ENCODE data around the gene CRYZ. TPM values are rescaled to one million over a fixed set of nuclear protein-coding genes. Genes with fewer than 3 reads are reported as not detected.

CRYZ gene
- total RNA-seq, 1 donor from 2014 or later, result not detected

DNA sequence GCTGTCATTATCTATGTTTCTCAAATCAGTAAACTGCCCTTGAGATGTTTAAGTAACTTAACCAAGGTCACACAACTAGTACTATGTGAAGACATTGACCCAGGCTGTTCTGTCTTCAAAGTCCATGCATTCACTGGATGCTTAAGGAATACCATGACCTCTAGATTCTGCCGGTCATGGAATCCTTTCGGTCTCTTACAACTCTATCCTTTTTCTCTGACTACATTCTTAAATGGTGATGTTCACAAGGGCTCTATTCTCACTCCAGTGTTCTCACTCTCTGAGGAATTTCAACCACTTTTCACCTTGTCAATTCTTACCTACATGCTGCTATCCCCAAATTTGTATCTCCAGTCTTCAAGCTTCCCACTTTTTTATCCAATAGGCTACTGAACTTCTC is 15.2 kb downstream of the CRYZ start:
- TF ChIP-seq CTCF (IDR thresholded peaks at IDR 0.05) (no peak), EZH2phosphoT487 (IDR thresholded peaks at IDR 0.05) (no peak), EZH2 (IDR thresholded peaks at IDR 0.05) (no peak)
- no peak overlapping the region for H2AFZ ChIP-seq (replicated peaks)
- Mint-ChIP-seq H3K27me3 (ENCODE audit: insufficient read depth, low read depth) (no peaks in the 10 kb centered on the region), H3K36me3 (no peaks in the 10 kb centered on the region), H3K9me3 (no peaks in the 10 kb centered on the region), H3K4me3 (no peak overlapping the region), H3K4me1 (peaks cover 10% of the 10 kb centered on the region), H3K27ac (no peak overlapping the region)
- no peak for DNase-seq (ENCODE audit: low spot score)
- H3F3A ChIP-seq (ENCODE audit: low read depth), result no peaks in the 10 kb centered on the region
- H3K4me3 ChIP-seq, result no peak overlapping the region
- no peaks in the 10 kb centered on the region for H3K9me3 ChIP-seq (ENCODE audit: low read depth)
- H3K79me2 ChIP-seq (ENCODE audit: low read depth), result no peaks in the 10 kb centered on the region
- H3K27me3 ChIP-seq, result no peaks in the 10 kb centered on the region
- no peak overlapping the region for H3K27ac ChIP-seq
- H3K4me1 ChIP-seq, result peaks cover 14% of the 10 kb centered on the region
- H3K9ac ChIP-seq, result no peak overlapping the region
- no peaks in the 10 kb centered on the region for H3K36me3 ChIP-seq
- H4K20me1 ChIP-seq (ENCODE audit: low read depth), result no peaks in the 10 kb centered on the region
- no peak overlapping the region for H3K4me2 ChIP-seq

- H3K27ac Mint-ChIP-seq, result no peak overlapping the region
- H3K27me3 Mint-ChIP-seq (ENCODE audit: insufficient read depth, low read depth), result no peaks in the 10 kb centered on the region
- H4K20me1 ChIP-seq (ENCODE audit: low read depth), result no peaks in the 10 kb centered on the region
- H3K36me3 ChIP-seq, result no peaks in the 10 kb centered on the region
- no peak overlapping the region for H3K27ac ChIP-seq
- no peaks in the 10 kb centered on the region for H3F3A ChIP-seq (ENCODE audit: low read depth)
- H3K9me3 ChIP-seq (ENCODE audit: low read depth), result no peaks in the 10 kb centered on the region
- no peak overlapping the region for H3K4me3 Mint-ChIP-seq
- peaks cover 10% of the 10 kb centered on the region for H3K4me1 Mint-ChIP-seq
- peaks cover 17% of the 10 kb centered on the region for H3K4me1 ChIP-seq
- no peak overlapping the region for H3K4me3 ChIP-seq
- no peak overlapping the region for H3K9ac ChIP-seq
- no peaks in the 10 kb centered on the region for H3K79me2 ChIP-seq (ENCODE audit: low read depth)
- no peak overlapping the region for H3K4me2 ChIP-seq
- H3K36me3 Mint-ChIP-seq, result no peaks in the 10 kb centered on the region
- no peak overlapping the region for H2AFZ ChIP-seq (replicated peaks)
- TF ChIP-seq CTCF (IDR thresholded peaks at IDR 0.05) (no peak), EZH2phosphoT487 (IDR thresholded peaks at IDR 0.05) (no peak), EZH2 (IDR thresholded peaks at IDR 0.05) (no peak)
- DNase-seq (ENCODE audit: low spot score), result no peak
- no peaks in the 10 kb centered on the region for H3K27me3 ChIP-seq
- no peaks in the 10 kb centered on the region for H3K9me3 Mint-ChIP-seq
Observed at GRCh38 chr1:74716822-74717221, 16.0 kb downstream of the CRYZ start.

DNA sequence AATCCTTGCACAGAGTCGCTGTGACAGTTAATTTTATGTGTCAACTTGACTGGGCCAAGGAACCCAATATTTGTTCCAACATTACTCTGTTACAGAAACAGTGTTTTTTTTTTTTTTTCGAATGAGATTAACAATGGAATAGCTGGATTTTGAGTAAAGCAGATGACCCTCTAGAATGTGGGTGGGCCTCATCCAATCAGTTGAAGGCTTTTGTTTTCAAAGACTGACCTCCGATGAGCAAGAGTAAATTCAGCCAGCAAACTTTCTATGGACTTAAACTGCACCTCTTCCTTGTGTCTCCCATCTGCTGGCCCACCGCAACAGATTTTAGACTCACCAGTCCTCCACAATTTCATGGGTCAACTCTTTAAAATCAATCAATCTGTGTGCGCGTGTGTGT is 17.0 kb downstream of the CRYZ start:
- H3K4me3 ChIP-seq, result no peak overlapping the region
- DNase-seq (ENCODE audit: low spot score), result no peak
- no peaks in the 10 kb centered on the region for H3K9me3 ChIP-seq (ENCODE audit: low read depth)
- no peaks in the 10 kb centered on the region for H3K27me3 ChIP-seq
- H4K20me1 ChIP-seq (ENCODE audit: low read depth), result no peaks in the 10 kb centered on the region
- H3K79me2 ChIP-seq (ENCODE audit: low read depth), result no peaks in the 10 kb centered on the region
- TF ChIP-seq EZH2 (IDR thresholded peaks at IDR 0.05) (no peak), CTCF (IDR thresholded peaks at IDR 0.05) (no peak), EZH2phosphoT487 (IDR thresholded peaks at IDR 0.05) (no peak)
- H2AFZ ChIP-seq (replicated peaks), result no peak overlapping the region
- H3K27me3 Mint-ChIP-seq (ENCODE audit: insufficient read depth, low read depth), result no peaks in the 10 kb centered on the region
- H3K27ac ChIP-seq, result no peak overlapping the region
- H3K4me2 ChIP-seq, result no peak overlapping the region
- no peak overlapping the region for H3K4me3 Mint-ChIP-seq
- peaks cover 2% of the 10 kb centered on the region for H3K36me3 Mint-ChIP-seq
- H3K27ac Mint-ChIP-seq, result no peak overlapping the region
- no peaks in the 10 kb centered on the region for H3F3A ChIP-seq (ENCODE audit: low read depth)
- H3K9ac ChIP-seq, result no peak overlapping the region
- no peaks in the 10 kb centered on the region for H3K9me3 Mint-ChIP-seq
- H3K4me1 ChIP-seq, result peaks cover 17% of the 10 kb centered on the region
- no peaks in the 10 kb centered on the region for H3K36me3 ChIP-seq
- H3K4me1 Mint-ChIP-seq, result peaks cover 10% of the 10 kb centered on the region

GRCh38 chr1:74715236-74715502 is 17.7 kb downstream of the CRYZ start:
- H3K27ac ChIP-seq, result no peak overlapping the region
- no peak overlapping the region for H3K9ac ChIP-seq
- H3K4me2 ChIP-seq, result no peak overlapping the region
- no peaks in the 10 kb centered on the region for H3F3A ChIP-seq (ENCODE audit: low read depth)
- H3K27me3 ChIP-seq, result no peaks in the 10 kb centered on the region
- no peak for TF ChIP-seq CTCF (IDR thresholded peaks at IDR 0.05)
- no peak overlapping the region for H2AFZ ChIP-seq (replicated peaks)
- no peaks in the 10 kb centered on the region for H3K27me3 Mint-ChIP-seq (ENCODE audit: insufficient read depth, low read depth)
- no peaks in the 10 kb centered on the region for H4K20me1 ChIP-seq (ENCODE audit: low read depth)
- DNase-seq (ENCODE audit: low spot score), result no peak
- H3K4me3 Mint-ChIP-seq, result no peak overlapping the region
- H3K4me1 Mint-ChIP-seq, result peaks cover 10% of the 10 kb centered on the region
- no peak overlapping the region for H3K4me3 ChIP-seq
- no peaks in the 10 kb centered on the region for H3K36me3 ChIP-seq
- H3K79me2 ChIP-seq (ENCODE audit: low read depth), result no peaks in the 10 kb centered on the region
- H3K4me1 ChIP-seq, result peaks cover 17% of the 10 kb centered on the region
- H3K36me3 Mint-ChIP-seq, result peaks cover 2% of the 10 kb centered on the region
- no peaks in the 10 kb centered on the region for H3K9me3 Mint-ChIP-seq
- H3K27ac Mint-ChIP-seq, result no peak overlapping the region
- H3K9me3 ChIP-seq (ENCODE audit: low read depth), result no peaks in the 10 kb centered on the region

All from neural progenitor cell (in vitro differentiated cells).